ENCODE data around the gene RGS16. TPM values are rescaled to one million over a fixed set of nuclear protein-coding genes. Genes with fewer than 3 reads are reported as not detected.

The RGS16 gene
- total and polyA plus RNA-seq, 4 donors, result 0.54 to 2.7 (median 0.83) TPM

DNA sequence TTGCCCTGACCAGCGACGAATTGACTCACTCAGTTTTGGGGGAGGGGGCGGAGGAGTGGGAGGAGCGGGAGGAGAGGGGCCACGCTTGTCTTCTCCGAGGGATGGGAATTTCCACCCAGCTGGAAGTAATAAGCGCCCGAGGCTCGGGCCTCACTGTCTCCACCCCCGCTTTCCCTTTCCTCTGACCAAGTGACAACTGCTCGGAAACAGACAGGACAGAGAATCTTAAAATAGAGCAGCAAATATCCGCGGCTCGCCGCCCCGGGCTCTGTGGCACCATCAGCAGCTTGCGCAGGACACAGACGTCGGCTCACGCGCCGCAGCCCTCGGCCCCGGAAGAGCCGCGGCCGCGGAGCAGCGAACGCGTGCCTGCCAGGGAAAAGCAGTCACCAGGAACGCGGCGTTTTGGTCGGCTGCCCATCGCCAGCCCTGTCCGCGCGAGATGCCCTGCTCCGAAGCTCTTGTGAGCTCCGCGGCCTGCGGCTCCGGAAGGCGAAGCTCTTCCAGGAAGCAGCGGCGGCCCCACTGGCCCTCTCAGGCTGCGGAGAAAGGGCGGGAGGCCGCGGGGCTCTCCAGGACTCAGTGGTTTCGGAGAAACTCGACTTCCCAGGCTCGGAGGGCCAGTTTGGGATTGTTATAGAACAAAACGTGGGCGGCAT, 10.7 kb upstream of the RGS16 start (continued):
- TF ChIP-seq, protein P1, sequence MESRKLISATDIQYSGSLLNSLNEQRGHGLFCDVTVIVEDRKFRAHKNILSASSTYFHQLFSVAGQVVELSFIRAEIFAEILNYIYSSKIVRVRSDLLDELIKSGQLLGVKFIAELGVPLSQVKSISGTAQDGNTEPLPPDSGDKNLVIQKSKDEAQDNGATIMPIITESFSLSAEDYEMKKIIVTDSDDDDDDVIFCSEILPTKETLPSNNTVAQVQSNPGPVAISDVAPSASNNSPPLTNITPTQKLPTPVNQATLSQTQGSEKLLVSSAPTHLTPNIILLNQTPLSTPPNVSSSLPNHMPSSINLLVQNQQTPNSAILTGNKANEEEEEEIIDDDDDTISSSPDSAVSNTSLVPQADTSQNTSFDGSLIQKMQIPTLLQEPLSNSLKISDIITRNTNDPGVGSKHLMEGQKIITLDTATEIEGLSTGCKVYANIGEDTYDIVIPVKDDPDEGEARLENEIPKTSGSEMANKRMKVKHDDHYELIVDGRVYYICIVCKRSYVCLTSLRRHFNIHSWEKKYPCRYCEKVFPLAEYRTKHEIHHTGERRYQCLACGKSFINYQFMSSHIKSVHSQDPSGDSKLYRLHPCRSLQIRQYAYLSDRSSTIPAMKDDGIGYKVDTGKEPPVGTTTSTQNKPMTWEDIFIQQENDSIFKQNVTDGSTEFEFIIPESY (IDR thresholded peaks at IDR 0.05), result peak; percentile 28
- TF ChIP-seq, protein P2, sequence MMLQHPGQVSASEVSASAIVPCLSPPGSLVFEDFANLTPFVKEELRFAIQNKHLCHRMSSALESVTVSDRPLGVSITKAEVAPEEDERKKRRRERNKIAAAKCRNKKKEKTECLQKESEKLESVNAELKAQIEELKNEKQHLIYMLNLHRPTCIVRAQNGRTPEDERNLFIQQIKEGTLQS (IDR thresholded peaks at IDR 0.05), result no peak

DNA sequence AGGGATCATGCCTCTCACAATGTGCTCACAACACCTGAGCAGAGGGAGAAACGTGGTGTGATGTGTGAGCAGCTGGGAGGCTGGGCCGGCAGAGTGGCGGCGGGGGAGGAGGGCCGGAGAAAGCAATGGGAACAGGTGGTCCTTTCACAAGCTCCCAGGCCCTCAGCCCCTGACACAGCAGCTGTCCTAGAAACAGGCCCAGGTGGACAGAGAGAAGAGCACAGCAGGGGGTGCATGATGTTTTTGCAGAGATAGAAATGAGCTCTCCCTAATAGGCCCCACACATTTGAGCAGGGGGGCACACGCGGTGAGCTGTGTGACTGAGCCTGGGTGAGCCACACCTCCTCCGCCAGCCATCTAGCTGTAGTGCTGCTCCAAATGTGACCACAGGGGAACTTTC, 7.6 kb upstream of the RGS16 start:
- Histone ChIP-seq H3K36me3 (ENCODE audit: control insufficient read depth in 4 of 4, insufficient read depth in 3 of 4, low read depth in 1 of 4, low read length in 3 of 4) (no peaks in the 10 kb centered on the region), H3K9me3 (ENCODE audit: control insufficient read depth in 4 of 4, low read length in 3 of 4) (no peaks in the 10 kb centered on the region), H3K27ac (ENCODE audit: low read depth in 1 of 2, low read length in 2 of 2) (no peak overlapping the region), H3K27me3 (ENCODE audit: control insufficient read depth in 4 of 4, insufficient read depth in 4 of 4, low read length in 3 of 4) (no peaks in the 10 kb centered on the region), H3K9ac (ENCODE audit: low read depth in 1 of 2, low read length in 2 of 2) (no peak overlapping the region), H3K4me1 (ENCODE audit: control insufficient read depth in 4 of 4, insufficient read depth in 4 of 4, low read length in 3 of 4) (peaks cover 1 to 24% (median 13%) of the 10 kb centered on the region in 4 donors), H3K4me3 (ENCODE audit: low read depth in 1 of 3, low read length in 3 of 3) (no peak overlapping the region)
- 90% methylated on average over 8 of the region's 8 CpGs for WGBS
- TF ChIP-seq, protein P2 (IDR thresholded peaks at IDR 0.05), result no peak
- no peak for TF ChIP-seq HNF4A (conservative IDR thresholded peaks at IDR 0.05)
- TF ChIP-seq TAF1 (conservative IDR thresholded peaks at IDR 0.05), result no peak
- DNase-seq (ENCODE audit: low spot score), result no peak

DNA sequence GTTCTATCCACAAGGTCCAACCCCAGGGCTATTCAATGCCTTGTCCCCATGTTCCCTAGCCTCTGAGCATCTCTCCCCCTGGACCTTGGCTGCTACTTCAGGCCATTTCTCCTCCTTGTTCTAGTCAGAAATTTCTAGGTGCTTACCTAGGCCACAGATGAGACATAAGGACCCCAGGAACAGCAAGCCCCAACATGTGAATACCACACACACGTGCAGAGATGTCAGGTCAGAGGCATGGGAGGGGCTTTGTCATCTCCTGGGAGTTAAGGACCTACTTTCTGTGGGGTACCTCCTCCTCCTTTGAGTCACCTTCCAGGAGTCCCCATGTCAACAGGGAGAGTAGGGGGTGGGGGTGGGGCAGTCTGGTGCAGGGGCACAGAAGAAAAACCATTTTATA, 7.1 kb upstream of the RGS16 start:
- 81% methylated on average over 1 of the region's 1 CpG for WGBS
- TF ChIP-seq, protein P3, sequence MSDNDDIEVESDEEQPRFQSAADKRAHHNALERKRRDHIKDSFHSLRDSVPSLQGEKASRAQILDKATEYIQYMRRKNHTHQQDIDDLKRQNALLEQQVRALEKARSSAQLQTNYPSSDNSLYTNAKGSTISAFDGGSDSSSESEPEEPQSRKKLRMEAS (IDR thresholded peaks at IDR 0.05), result no peak
- TF ChIP-seq FOXA2 (IDR thresholded peaks at IDR 0.05) (no peak), HNF4G (IDR thresholded peaks at IDR 0.05) (no peak), YY1 (IDR thresholded peaks at IDR 0.05) (no peak), EGR1 (IDR thresholded peaks at IDR 0.05; ENCODE audit: low read depth in 2 of 2) (no peak), SP1 (IDR thresholded peaks at IDR 0.05) (no peak), HNF4A (conservative IDR thresholded peaks at IDR 0.05) (no peak)
- TF ChIP-seq, protein P4, sequence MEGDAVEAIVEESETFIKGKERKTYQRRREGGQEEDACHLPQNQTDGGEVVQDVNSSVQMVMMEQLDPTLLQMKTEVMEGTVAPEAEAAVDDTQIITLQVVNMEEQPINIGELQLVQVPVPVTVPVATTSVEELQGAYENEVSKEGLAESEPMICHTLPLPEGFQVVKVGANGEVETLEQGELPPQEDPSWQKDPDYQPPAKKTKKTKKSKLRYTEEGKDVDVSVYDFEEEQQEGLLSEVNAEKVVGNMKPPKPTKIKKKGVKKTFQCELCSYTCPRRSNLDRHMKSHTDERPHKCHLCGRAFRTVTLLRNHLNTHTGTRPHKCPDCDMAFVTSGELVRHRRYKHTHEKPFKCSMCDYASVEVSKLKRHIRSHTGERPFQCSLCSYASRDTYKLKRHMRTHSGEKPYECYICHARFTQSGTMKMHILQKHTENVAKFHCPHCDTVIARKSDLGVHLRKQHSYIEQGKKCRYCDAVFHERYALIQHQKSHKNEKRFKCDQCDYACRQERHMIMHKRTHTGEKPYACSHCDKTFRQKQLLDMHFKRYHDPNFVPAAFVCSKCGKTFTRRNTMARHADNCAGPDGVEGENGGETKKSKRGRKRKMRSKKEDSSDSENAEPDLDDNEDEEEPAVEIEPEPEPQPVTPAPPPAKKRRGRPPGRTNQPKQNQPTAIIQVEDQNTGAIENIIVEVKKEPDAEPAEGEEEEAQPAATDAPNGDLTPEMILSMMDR (IDR thresholded peaks at IDR 0.05; ENCODE audit: low read depth, low read length, missing input control), result no peak
- TF ChIP-seq, protein P2 (IDR thresholded peaks at IDR 0.05), result no peak
- H3K36me3 ChIP-seq (ENCODE audit: control insufficient read depth in 4 of 4, insufficient read depth in 3 of 4, low read depth in 1 of 4, low read length in 3 of 4), result no peaks in the 10 kb centered on the region
- H3K9me3 ChIP-seq (ENCODE audit: control insufficient read depth in 4 of 4, low read length in 3 of 4), result no peaks in the 10 kb centered on the region
- DNase-seq (ENCODE audit: low spot score), result no peak
- no peak overlapping the region for H3K4me3 ChIP-seq (ENCODE audit: low read depth in 1 of 3, low read length in 3 of 3)
- no peak overlapping the region for H3K27ac ChIP-seq (ENCODE audit: low read depth in 1 of 2, low read length in 2 of 2)
- no peak overlapping the region for H3K9ac ChIP-seq (ENCODE audit: low read depth in 1 of 2, low read length in 2 of 2)
- H3K27me3 ChIP-seq (ENCODE audit: control insufficient read depth in 4 of 4, insufficient read depth in 4 of 4, low read length in 3 of 4), result no peaks in the 10 kb centered on the region
- peaks cover 1 to 20% (median 11%) of the 10 kb centered on the region in 4 donors for H3K4me1 ChIP-seq (ENCODE audit: control insufficient read depth in 4 of 4, insufficient read depth in 4 of 4, low read length in 3 of 4)
